HG03025 (cell line): ENCODE measurements around the gene GCDH.
"Not testable (repeated sequence)": the region's sequence is repeated elsewhere in the genome, so short reads cannot be mapped to it uniquely, and the experiment has no call there.

Experiments used
- ATAC-seq: cut with Tn5 transposase; IDR thresholded peaks from one replicate; pipeline ENCODE4 v1.9.1; 2021; ENCODE audit warnings: mild to moderate bottlenecking, moderate library complexity; ENCODE audit not compliant: unreplicated experiment, low FRiP score

Gene GCDH

GRCh38 chr19:12890787-12891552 lies at the start of gene GCDH:
GCDH (plus strand) TSS chr19:12891160; CDS start chr19:12891305, 145 bp downstream.
- ATAC-seq, result peak; percentile 93

GRCh38 chr19:12842511-12842910 lies 48.4 kb upstream of the GCDH start:
- ATAC-seq, result no peak

- ATAC-seq, result no peak
Observed at GRCh38 chr19:12843328-12843727, 47.6 kb upstream of the GCDH start.

GRCh38 chr19:12843999-12844732 lies 46.8 kb upstream of the GCDH start:
- ATAC-seq, result no peak

DNA sequence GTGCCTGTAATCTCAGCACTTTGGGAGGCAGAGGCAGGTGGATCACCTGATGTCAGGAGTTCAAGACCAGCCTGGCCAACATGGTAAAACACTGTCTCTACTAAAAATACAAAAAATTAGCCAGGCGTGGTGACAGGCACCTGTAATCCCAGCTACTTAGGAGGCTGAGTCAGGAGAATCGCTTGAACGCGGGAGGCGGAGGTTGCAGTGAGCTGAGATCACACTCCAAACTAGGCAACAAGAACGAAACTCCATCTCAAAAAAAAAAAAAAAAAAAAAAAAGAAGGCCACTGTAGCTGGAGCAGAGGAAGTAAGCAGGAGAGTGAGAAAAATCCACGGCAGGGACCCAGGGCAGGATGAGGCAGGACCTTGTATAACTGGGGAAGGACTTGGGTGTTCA lies 44.3 kb upstream of the GCDH start:
- ATAC-seq, result not testable (repeated sequence)

DNA sequence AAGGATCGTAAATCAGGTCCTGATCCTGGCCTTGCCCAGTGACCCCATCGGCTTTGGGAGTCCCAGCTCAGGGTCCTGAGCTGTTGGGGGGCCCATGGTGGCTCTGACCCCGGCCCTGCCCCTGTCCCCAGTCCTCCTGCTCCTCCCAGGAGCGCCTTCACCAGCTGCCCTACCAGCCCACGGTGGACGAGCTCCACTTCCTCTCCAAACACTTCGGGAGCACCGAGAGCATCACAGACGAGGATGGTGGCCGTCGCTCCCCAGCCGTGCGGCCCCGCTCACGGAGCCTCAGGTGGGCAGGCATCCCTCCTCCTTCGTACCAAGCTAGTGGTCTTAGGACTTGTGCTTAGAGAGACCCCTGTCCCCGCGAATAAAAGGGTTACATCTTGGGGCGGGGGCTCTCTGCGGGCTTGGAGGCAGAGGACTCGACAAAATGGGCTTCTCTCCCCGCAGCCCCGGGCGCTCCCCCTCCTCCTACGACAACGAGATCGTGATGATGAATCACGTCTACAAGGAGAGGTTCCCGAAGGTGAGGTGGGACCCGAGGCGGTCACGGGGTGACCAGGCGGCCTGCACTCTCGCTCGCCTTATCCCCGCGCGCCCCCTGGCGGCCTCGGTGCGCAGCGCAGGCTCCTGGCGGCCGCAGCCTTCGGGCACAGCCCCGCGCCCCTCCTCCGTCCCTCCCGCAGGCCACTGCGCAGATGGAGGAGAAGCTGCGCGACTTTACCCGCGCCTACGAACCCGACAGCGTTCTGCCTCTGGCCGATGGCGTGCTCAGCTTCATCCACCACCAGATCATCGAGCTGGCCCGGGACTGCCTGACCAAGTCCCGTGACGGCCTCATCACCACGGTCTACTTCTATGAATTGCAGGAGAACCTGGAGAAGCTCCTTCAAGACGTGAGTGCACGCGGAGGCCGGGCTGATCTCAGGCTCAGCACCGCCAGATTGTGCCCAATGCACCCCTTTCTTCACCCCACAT lies 43.5 kb upstream of the GCDH start:
- ATAC-seq, result no peak

- ATAC-seq, result no peak
Observed at GRCh38 chr19:12856653-12857052, 34.3 kb upstream of the GCDH start.

DNA sequence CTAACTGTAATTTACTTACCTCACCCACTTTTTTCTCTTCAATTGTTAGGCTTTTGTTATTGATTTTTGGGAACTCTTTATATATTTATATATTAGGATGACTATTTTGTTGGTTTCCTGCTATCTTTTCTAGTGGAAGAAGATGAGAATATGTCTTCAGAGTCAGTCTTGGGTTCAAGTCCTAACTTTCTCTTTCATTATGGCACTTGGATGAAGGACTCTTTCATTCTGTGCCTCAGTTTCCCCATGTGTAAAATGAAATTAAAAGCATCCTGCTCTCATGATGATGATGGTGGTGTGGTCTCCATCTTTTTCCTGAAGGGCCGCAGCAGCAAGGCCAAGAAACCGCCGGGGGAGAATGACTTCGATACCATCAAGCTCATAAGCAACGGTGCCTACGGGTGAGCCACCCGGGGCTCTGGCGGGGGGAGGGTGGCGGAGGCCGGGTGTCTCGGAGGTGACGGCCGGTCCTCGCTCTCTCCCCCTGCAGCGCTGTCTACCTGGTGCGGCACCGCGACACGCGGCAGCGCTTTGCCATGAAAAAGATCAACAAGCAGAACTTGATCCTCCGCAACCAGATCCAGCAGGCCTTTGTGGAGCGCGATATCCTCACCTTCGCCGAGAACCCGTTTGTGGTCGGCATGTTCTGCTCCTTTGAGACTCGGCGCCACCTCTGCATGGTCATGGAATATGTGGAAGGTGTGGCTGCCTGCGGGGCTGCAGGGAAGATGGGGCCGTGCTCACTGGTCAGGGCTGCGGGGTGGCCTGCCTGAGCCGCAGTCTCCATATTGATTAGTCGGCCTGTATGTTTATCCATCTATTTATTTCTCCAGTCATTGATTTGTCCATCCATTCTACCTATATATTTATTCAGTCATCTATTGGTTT lies 32.7 kb upstream of the GCDH start:
- ATAC-seq, result no peak

DNA sequence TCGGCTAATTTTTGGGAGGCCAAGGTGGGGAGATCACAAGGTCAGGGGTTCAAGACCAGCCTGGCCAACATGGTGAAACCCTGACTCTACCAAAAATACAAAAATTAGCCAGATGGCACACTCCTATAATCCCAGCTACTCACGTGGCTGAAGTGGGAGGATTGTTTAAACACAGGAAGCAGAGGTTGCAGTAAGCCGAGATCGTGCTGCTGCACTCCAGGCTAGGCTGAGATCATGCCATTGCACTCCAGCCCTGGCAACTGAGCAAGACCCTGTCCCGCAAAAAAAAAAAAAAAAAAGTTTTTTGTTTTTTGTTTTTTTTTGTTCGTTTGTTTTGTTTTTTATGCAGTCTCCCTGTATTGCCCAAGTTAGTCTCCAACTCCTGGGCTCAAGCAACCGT lies 31.4 kb upstream of the GCDH start:
- no peak for ATAC-seq

GRCh38 chr19:12864143-12864542 lies 26.8 kb upstream of the GCDH start:
- no peak for ATAC-seq

DNA sequence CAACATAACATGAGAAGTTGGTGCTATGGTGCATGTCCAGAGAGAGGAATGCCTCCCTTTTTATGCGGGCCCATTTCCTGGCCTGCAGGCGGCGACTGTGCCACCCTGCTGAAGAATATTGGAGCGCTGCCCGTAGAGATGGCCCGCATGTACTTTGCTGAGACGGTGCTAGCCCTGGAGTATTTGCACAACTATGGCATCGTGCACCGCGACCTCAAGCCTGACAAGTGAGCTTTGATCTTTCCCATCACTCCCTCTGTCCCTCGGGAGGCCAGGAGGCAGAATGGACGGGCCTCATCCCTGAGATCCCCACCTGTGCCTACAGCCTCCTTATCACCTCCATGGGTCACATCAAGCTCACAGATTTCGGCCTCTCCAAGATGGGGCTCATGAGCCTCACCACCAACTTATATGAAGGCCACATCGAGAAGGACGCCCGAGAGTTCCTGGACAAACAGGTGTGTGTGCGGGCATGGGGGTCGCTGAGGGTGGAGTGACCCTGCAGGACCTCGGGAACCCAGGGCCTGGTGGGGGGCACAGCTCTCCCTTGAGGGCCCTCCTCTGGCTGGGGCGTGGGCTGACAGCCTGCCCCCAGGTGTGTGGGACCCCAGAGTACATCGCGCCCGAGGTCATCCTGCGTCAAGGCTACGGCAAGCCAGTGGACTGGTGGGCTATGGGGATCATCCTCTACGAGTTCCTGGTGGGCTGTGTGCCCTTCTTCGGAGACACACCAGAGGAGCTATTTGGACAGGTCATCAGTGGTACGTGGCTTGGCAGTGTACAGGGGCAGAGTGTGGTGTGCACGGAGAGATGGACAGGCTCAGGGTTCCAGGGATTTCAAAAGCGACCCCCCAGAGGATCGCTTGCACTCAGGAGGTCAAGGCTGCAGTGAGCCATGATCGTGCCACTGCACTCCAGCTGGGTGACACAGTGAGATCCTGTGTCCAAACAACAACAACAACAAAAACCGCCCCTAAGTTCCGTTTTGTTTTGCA lies 25.9 kb upstream of the GCDH start:
- ATAC-seq, result no peak

DNA sequence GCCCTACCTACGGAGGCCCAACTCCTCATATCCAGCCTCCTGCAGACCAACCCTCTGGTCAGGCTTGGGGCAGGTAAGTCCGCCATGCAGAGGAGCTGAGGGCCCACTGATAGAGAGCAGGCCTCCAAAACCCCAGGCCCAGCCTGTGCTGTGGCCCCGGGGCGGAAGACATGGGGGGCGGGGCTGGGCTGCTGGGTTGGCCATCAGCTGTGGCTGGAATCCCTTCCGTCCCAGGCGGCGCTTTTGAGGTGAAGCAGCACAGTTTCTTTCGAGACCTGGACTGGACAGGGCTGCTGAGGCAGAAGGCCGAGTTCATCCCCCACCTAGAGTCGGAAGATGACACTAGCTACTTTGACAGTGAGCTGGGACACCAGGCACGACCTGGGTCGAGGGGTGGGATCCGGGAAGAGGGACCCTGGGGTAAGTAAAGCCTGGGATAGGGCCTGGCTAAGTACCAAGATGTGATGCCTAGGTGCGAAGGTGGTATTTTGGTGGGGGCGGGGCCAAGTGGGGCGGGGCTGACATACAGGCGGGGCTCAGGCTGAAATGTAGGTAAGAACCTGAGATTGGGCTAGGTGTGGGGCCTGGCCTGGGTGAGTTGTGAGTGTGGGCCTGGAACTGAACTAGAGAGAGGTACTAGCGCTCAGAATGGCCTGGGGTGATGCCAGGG lies 25.1 kb upstream of the GCDH start:
- ATAC-seq, result no peak

- ATAC-seq, result no peak
Observed at GRCh38 chr19:12866416-12867119, 24.4 kb upstream of the GCDH start.

- ATAC-seq, result no peak
Observed at GRCh38 chr19:12867120-12868099, 23.6 kb upstream of the GCDH start.

DNA sequence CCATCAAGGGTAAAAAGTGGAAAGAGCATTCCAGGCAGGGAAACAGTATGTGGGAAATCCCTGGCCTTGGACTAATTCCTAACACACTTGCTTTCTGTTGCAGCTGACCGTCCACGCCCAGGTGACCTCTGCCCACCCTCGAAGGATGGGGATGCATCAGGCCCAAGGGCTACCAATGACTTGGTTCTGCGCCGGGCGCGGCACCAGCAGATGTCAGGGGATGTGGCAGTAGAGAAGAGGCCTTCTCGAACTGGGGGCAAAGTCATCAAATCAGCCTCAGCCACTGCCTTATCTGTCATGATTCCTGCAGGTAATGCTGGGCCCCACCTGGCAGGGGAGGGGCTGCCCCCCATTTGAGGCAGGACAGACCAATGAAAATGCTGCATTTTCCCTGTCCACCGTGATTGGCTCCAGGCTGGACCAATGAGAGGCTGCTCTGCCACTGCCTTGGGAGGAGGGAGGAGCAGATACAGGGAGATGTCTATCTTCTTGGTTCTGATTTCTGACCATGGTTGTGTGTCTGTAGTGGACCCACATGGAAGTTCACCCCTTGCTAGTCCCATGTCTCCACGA lies 22.3 kb upstream of the GCDH start:
- ATAC-seq, result no peak

GRCh38 chr19:12871681-12872080 lies 19.3 kb upstream of the GCDH start:
- ATAC-seq, result no peak
